Measurements from ENCODE around the gene MARF1. TPM values are rescaled to one million over a fixed set of nuclear protein-coding genes. Genes with fewer than 3 reads are reported as not detected.

Gene MARF1
- total RNA-seq, 1 experiment from 2014 or later: 59.4 TPM

DNA sequence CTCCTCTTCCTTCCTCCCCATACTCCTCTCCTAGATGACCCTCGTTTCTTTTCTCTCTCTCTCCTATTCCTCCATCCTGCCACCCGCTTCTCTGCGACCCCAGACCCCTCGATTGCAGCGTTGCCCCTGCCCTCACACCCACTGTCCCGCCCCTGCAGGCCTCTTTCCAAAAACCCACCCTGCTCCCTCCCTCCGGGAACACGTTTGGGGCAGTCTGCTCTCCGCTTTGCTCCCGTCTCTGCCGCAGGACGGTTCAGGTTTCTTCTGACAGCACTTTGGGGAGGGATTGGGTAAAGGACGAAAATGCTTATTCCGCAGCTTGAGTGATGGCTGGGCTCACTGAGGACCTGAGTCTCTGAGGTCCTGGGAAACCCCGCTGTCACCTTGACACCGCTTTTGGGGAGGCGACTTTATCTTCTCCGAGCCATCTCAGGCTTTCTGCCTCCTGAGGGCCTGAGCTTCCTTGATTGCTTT is 7.8 kb upstream of the MARF1 start:
- BruUV-seq (replicated peaks): TSS peak; percentile 53
- peak; percentile 6; the same call in 1 of the 2 replicates for ATAC-seq

DNA sequence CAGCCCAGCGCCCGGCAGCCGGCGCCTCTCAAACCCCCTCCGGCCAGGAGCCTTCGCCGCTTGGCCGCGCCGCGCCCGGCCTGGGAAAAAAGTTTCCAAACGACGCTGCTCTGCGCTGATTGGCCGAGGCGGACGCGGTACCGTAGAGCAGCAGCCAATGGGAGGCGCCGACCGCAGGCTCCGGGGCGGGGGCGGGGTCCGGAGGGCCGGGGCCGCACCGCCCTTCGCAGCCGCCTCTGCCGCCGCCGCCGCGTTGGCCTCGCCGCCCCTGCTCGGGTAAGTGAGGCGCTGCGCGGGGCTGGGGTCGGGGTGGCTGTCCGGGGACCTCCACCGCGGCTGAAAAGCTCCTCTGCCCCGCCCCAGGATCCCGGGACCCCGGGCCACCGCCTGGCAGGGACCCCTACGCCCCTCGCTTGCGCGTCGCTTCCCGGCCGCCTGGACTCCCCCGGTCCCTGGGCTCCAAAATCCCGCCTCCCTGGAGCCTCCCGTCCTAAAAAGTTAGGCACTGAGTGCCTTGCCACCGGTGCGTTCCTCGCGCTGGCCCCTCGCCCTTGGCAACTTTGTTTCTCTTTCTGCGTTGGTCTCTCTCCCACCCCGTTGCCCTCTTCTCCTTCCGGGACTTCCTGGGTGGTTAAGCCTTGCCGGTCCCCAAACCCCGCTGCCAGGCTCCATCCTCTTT is 7.2 kb upstream of the MARF1 start, which contains the start of gene NDE1:
TSS of gene NDE1 (plus strand) at position 227 of the 679 bp plus-strand sequence. CDS start 14,534 bp downstream, outside the sequence.
- BruUV-seq (replicated peaks): no TSS peak
- H4K20me1 ChIP-seq (ENCODE audit: insufficient read depth): no peaks in the 10 kb centered on the region
- H3K4me2 ChIP-seq (ENCODE audit: low read length): peak within 1 kb of the TSS; percentile 95
- POLR2A ChIA-PET: no interaction called here
- no peaks in the 10 kb centered on the region for H3K9me3 ChIP-seq (ENCODE audit: control insufficient read depth in 1 of 2, insufficient read depth in 1 of 2, low read depth in 1 of 2, low read length in 2 of 2)
- peak; percentile 46; the same call in 1 of the 2 replicates for TF ChIP-seq SIN3A (IDR thresholded peaks at IDR 0.05; ENCODE audit: low read depth)
- TF ChIP-seq POLR2AphosphoS5 (IDR thresholded peaks at IDR 0.05; ENCODE audit: low read depth, low read length): peak; percentile 86
- TF ChIP-seq, protein P1, sequence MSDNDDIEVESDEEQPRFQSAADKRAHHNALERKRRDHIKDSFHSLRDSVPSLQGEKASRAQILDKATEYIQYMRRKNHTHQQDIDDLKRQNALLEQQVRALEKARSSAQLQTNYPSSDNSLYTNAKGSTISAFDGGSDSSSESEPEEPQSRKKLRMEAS (IDR thresholded peaks at IDR 0.05): peak; percentile 87
- peak; percentile 80 for TF ChIP-seq SP1 (IDR thresholded peaks at IDR 0.05; ENCODE audit: low read depth)
- TF ChIP-seq, protein P2, sequence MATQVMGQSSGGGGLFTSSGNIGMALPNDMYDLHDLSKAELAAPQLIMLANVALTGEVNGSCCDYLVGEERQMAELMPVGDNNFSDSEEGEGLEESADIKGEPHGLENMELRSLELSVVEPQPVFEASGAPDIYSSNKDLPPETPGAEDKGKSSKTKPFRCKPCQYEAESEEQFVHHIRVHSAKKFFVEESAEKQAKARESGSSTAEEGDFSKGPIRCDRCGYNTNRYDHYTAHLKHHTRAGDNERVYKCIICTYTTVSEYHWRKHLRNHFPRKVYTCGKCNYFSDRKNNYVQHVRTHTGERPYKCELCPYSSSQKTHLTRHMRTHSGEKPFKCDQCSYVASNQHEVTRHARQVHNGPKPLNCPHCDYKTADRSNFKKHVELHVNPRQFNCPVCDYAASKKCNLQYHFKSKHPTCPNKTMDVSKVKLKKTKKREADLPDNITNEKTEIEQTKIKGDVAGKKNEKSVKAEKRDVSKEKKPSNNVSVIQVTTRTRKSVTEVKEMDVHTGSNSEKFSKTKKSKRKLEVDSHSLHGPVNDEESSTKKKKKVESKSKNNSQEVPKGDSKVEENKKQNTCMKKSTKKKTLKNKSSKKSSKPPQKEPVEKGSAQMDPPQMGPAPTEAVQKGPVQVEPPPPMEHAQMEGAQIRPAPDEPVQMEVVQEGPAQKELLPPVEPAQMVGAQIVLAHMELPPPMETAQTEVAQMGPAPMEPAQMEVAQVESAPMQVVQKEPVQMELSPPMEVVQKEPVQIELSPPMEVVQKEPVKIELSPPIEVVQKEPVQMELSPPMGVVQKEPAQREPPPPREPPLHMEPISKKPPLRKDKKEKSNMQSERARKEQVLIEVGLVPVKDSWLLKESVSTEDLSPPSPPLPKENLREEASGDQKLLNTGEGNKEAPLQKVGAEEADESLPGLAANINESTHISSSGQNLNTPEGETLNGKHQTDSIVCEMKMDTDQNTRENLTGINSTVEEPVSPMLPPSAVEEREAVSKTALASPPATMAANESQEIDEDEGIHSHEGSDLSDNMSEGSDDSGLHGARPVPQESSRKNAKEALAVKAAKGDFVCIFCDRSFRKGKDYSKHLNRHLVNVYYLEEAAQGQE (IDR thresholded peaks at IDR 0.05; ENCODE audit: low read depth): no peak
- TF ChIP-seq EGR1 (IDR thresholded peaks at IDR 0.05; ENCODE audit: low read depth): peak; percentile 53
- no peak for TF ChIP-seq POLR2A (IDR thresholded peaks at IDR 0.05; ENCODE audit: borderline replicate concordance, extremely low read depth, insufficient read depth, insufficient read length)
- 0 out of 2 replicates have a peak, but pooled peaks have one; percentile 30 for TF ChIP-seq ZFX (IDR thresholded peaks at IDR 0.05)
- H3K4me3 ChIP-seq (replicated peaks in 1 of 2; ENCODE audit: low read depth in 1 of 2, low read length in 2 of 2): peak within 1 kb of the TSS; percentile 91 to 96
- H3K9ac ChIP-seq (ENCODE audit: low read length): peak within 1 kb of the TSS; percentile 86
- RAD21 ChIA-PET (ENCODE audit: low non-redundant PET in 1 of 2, low total read pairs in 2 of 2, uncharacterized antibody in 2 of 2, unreplicated experiment in 2 of 2): no interaction called here
- DNase-seq (ENCODE audit: low read depth, low spot score) (peak; percentile 74), ATAC-seq (peak; percentile 96)
- no peaks in the 10 kb centered on the region for H3K9me2 ChIP-seq (ENCODE audit: insufficient read depth)
- intact Hi-C loops (cut with micrococcal nuclease): no loop called here
- peaks cover 10 to 16% of the 10 kb centered on the region in 2 experiments; a peak in 1 of 4 replicates for H3K36me3 ChIP-seq (ENCODE audit: control insufficient read depth in 1 of 2, insufficient read depth in 2 of 2, low read length in 2 of 2)
- CTCF ChIA-PET: no interaction called here
- H3K27ac ChIP-seq (ENCODE audit: low read depth, low read length): peak within 1 kb of the TSS; percentile 74
- peaks cover 50% of the 10 kb centered on the region for H3K79me2 ChIP-seq (ENCODE audit: insufficient read depth, low read length)
- no peak within 1 kb of the TSS for H2AFZ ChIP-seq (ENCODE audit: low read depth, low read length, poor library complexity, severe bottlenecking)
- H3K4me1 ChIP-seq (ENCODE audit: control insufficient read depth in 1 of 2, insufficient read depth in 2 of 2, low read length in 2 of 2): peaks cover 21 to 39% of the 10 kb centered on the region in 2 experiments
- H3K27me3 ChIP-seq (ENCODE audit: insufficient read depth, low read length): no peaks in the 10 kb centered on the region

More for the DNA sequence above, 7.8 kb upstream of the MARF1 start:
- H3K9me3 ChIP-seq (ENCODE audit: control insufficient read depth in 1 of 2, insufficient read depth in 1 of 2, low read depth in 1 of 2, low read length in 2 of 2): no peaks in the 10 kb centered on the region
- H3K9me2 ChIP-seq (ENCODE audit: insufficient read depth): no peaks in the 10 kb centered on the region
- intact Hi-C loops (cut with micrococcal nuclease): no loop called here
- ChIA-PET CTCF (no interaction called here), RAD21 (ENCODE audit: low non-redundant PET in 1 of 2, low total read pairs in 2 of 2, uncharacterized antibody in 2 of 2, unreplicated experiment in 2 of 2) (interaction anchor here in 1 of 2 experiments (0.7 kb wide), 1 partner anchor 89 kb away, joined by 7 read pairs; no protein-coding TSS in a partner anchor), POLR2A (no interaction called here)
- H3K27me3 ChIP-seq (ENCODE audit: insufficient read depth, low read length): no peaks in the 10 kb centered on the region
- peak overlapping the region; percentile 74 for H3K27ac ChIP-seq (ENCODE audit: low read depth, low read length)
- H3K9ac ChIP-seq (ENCODE audit: low read length): peak overlapping the region; percentile 86
- H3K4me3 ChIP-seq (replicated peaks in 1 of 2; ENCODE audit: low read depth in 1 of 2, low read length in 2 of 2): peak overlapping the region; percentile 91 to 96
- no peak overlapping the region for H2AFZ ChIP-seq (ENCODE audit: low read depth, low read length, poor library complexity, severe bottlenecking)
- TF ChIP-seq EZH2 (IDR thresholded peaks at IDR 0.05) (no peak), EGR1 (IDR thresholded peaks at IDR 0.05; ENCODE audit: low read depth) (no peak), FOSL1 (IDR thresholded peaks at IDR 0.05; ENCODE audit: low read depth) (no peak), EZH2phosphoT487 (IDR thresholded peaks at IDR 0.05; ENCODE audit: borderline replicate concordance) (no peak), POLR2AphosphoS5 (IDR thresholded peaks at IDR 0.05; ENCODE audit: low read depth, low read length) (no peak), RAD21 (IDR thresholded peaks at IDR 0.05; ENCODE audit: low read depth) (no peak)
- peaks cover 10 to 16% of the 10 kb centered on the region in 2 experiments; a peak in 1 of 4 replicates for H3K36me3 ChIP-seq (ENCODE audit: control insufficient read depth in 1 of 2, insufficient read depth in 2 of 2, low read length in 2 of 2)
- no peak for DNase-seq (ENCODE audit: low read depth, low spot score)
- H3K4me2 ChIP-seq (ENCODE audit: low read length): peak overlapping the region; percentile 95
- H4K20me1 ChIP-seq (ENCODE audit: insufficient read depth): no peaks in the 10 kb centered on the region
- peaks cover 53% of the 10 kb centered on the region for H3K79me2 ChIP-seq (ENCODE audit: insufficient read depth, low read length)
- peaks cover 16 to 33% of the 10 kb centered on the region in 2 experiments for H3K4me1 ChIP-seq (ENCODE audit: control insufficient read depth in 1 of 2, insufficient read depth in 2 of 2, low read length in 2 of 2)

Measured in HCT116 (cell line).